Fibroblast of mammary gland (primary cell): ENCODE data around the gene CCDC141.

Experiments used
- DNase-seq: peaks from one replicate; pipeline ENCODE4 v3.0.0-alpha.2; 2010; ENCODE audit warnings: low read depth
- H3K4me3 ChIP-seq: 2 replicates; pipeline ENCODE4 v1.5.1; 2011; ENCODE audit warnings: low read depth, mild to moderate bottlenecking, low read length, moderate library complexity; ENCODE audit not compliant: control insufficient read depth
- CTCF ChIP-seq: conservative IDR thresholded peaks from 2 replicates; pipeline ENCODE4 v1.5.1; 2011; ENCODE audit warnings: low read depth, low read length, inconsistent platforms; ENCODE audit not compliant: control insufficient read depth, insufficient read depth

The CCDC141 gene

GRCh38 chr2:178934571-178934970, 115.4 kb downstream of the CCDC141 start:
- TF ChIP-seq CTCF: no peak
- no peak overlapping the region for H3K4me3 ChIP-seq
- DNase-seq: no peak

GRCh38 chr2:178933493-178933892, 116.4 kb downstream of the CCDC141 start:
- no peak overlapping the region for H3K4me3 ChIP-seq
- DNase-seq: no peak
- no peak for TF ChIP-seq CTCF

DNA sequence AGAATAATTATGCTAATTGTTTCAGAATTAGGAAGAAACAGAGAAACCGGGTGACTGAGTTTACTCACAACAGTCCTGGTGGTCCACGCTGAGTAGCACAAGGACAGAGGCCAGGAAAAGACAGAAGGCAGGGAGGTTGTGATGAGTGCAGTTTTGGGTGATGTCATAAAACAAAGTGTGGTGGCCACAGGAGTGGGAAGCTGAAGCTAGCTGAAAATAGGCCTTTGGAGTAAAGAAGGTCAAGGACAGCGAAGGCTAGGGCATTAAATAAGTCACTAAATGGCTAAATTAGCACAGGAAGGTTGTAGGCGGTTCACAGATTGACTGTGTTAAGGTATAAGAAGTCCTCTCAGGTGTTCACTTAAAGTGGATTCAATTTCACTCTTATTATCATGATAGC, 121.9 kb downstream of the CCDC141 start:
- TF ChIP-seq CTCF: no peak
- no peak for DNase-seq
- no peak overlapping the region for H3K4me3 ChIP-seq

GRCh38 chr2:178927173-178927572, 122.8 kb downstream of the CCDC141 start:
- no peak overlapping the region for H3K4me3 ChIP-seq
- no peak for DNase-seq
- no peak for TF ChIP-seq CTCF

- TF ChIP-seq CTCF: no peak
- H3K4me3 ChIP-seq: no peak overlapping the region
- DNase-seq: no peak
Measured at GRCh38 chr2:178924817-178925216, 125.1 kb downstream of the CCDC141 start.

GRCh38 chr2:178923546-178923945, 126.4 kb downstream of the CCDC141 start:
- TF ChIP-seq CTCF: no peak
- DNase-seq: no peak
- H3K4me3 ChIP-seq: no peak overlapping the region

GRCh38 chr2:178920916-178921513, 128.9 kb downstream of the CCDC141 start:
- no peak for TF ChIP-seq CTCF
- no peak overlapping the region for H3K4me3 ChIP-seq
- DNase-seq: no peak
